A549 treated with Mapracorat at 1 μM for 4 hours (cell line): Measurements from ENCODE around the gene C1QTNF1. TPM values are rescaled to one million over a fixed set of nuclear protein-coding genes. Genes with fewer than 3 reads are reported as not detected.

Experiments
- total RNA-seq: library from RNA; stranded (reverse); fragments of 200-300 nt; extraction: Qiagen RNA extraction; gene quantifications from 5 replicates; pipeline ENCODE4 v1.2.3, GENCODE V29; 2022

The C1QTNF1 gene, protein sequence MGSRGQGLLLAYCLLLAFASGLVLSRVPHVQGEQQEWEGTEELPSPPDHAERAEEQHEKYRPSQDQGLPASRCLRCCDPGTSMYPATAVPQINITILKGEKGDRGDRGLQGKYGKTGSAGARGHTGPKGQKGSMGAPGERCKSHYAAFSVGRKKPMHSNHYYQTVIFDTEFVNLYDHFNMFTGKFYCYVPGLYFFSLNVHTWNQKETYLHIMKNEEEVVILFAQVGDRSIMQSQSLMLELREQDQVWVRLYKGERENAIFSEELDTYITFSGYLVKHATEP
- total RNA-seq: 41.8 to 54.0 TPM (median 46.9 TPM) in 5 replicates

GRCh38 chr17:79023886-79024771 is at the start of gene C1QTNF1:
TSS of gene C1QTNF1 (plus strand) at chr17:79024169. CDS start at chr17:79043969, 19,800 bp downstream.

DNA sequence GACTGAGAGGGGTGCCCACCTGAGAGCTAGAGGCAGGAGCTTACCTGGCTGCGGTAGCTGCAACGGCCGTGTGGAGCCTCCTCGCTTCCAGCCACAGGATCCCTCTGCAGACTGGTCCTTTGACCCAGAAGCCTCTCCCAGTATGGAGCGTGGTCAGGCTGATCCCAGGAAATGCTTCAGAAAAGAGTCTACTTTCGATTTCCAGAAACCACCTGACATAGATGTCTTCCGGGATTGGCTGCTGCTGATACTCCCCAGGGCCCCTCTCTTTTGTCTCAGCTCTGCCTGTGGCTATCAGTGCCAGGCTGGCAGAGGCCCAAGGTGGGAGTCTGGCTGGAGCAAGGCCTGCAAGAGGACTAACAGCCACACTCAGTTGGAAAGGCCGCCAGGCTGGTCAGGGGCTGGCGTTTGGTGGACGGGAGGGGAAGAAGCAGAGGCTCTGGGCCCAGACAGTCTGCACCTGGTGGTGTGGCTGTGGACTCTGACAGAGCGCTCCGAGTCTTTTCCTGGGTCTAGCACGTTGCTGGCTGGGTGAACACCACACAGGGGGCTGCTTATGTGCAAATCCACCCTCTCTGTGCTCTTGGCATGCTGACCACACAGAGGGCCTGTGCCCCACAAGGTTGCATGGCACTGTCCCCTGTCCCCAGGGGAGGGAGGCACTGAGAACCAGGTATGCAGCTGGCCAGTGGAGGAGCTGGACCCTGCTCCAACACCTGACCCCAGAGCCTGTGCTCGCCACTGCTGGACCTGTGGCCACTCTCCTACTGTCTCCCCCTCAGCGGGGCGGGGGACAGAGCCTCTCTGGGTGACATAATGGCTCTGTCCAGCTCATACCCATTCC is 44.0 kb upstream of the C1QTNF1 start, which contains the start of gene LGALS3BP:
Gene LGALS3BP (minus strand): TSS at position 144 of the 844 bp plus-strand sequence. CDS start 2,732 bp downstream, outside the sequence.

GRCh38 chr17:79009397-79010303 is 14.3 kb upstream of the C1QTNF1 start, which contains the start of gene CANT1:
TSS of gene CANT1 (minus strand) at chr17:79009764. CDS start at chr17:78997622, 12,142 bp downstream.

GRCh38 chr17:79074649-79075445 is 50.9 kb downstream of the C1QTNF1 start, which contains the start of gene ENGASE:
TSS of gene ENGASE (plus strand) at chr17:79074824. CDS start at chr17:79074945, 121 bp downstream.

Other genes with a start within 250 kb of the C1QTNF1 start
- gene CYTH1, start 241.9 kb upstream of the C1QTNF1 start, total RNA-seq: 53.6 to 72.2 TPM (median 63.6 TPM) in 5 replicates
- gene USP36, start 183.4 kb upstream of the C1QTNF1 start, total RNA-seq: 50.5 to 62.2 TPM (median 58.6 TPM) in 5 replicates
- gene CEP295NL, start 121.0 kb upstream of the C1QTNF1 start, total RNA-seq: 0.18 to 0.58 TPM (median 0.27 TPM) in 5 replicates
- gene TIMP2, start 98.8 kb upstream of the C1QTNF1 start, total RNA-seq: 189 to 242 TPM (median 225 TPM) in 5 replicates
- 71.1 to 83.5 TPM (median 79.8 TPM) in 5 replicates for gene LGALS3BP, start 44.2 kb upstream of the C1QTNF1 start, total RNA-seq
- 66.7 to 84.5 TPM (median 78.5 TPM) in 5 replicates for gene CANT1, start 14.4 kb upstream of the C1QTNF1 start, total RNA-seq
- 8.8 to 24.3 TPM (median 15.4 TPM) in 5 replicates for gene ENGASE, start 50.7 kb downstream of the C1QTNF1 start, total RNA-seq